Muscle layer of colon (tissue), 2 donors: Measurements from ENCODE around the gene PJA1.

Experiments used
- H3K27ac ChIP-seq: one replicate; pipeline ENCODE4 v1.7.0; 2013; ENCODE audit warnings: low read depth, mild to moderate bottlenecking, low read length, moderate library complexity
- H3K27me3 ChIP-seq, 2 donors: one replicate each; pipeline ENCODE4 v1.7.0; 2013; ENCODE audit warnings: low read length in 2 of 2, mild to moderate bottlenecking in 2 of 2; ENCODE audit not compliant: insufficient read depth in 2 of 2, control insufficient read depth in 1 of 2
- H3K36me3 ChIP-seq: one replicate; pipeline ENCODE4 v1.7.0; 2013; ENCODE audit warnings: mild to moderate bottlenecking, low read length; ENCODE audit not compliant: insufficient read depth
- H3K4me1 ChIP-seq: one replicate; pipeline ENCODE4 v1.7.0; 2013; ENCODE audit warnings: mild to moderate bottlenecking, low read length; ENCODE audit not compliant: insufficient read depth
- H3K4me3 ChIP-seq, 2 donors: one replicate each; pipeline ENCODE4 v1.7.0; 2013; ENCODE audit warnings: low read length in 2 of 2, low read depth in 1 of 2, mild to moderate bottlenecking in 1 of 2, moderate library complexity in 1 of 2
- H3K9ac ChIP-seq: one replicate; pipeline ENCODE4 v1.7.0; 2013; ENCODE audit warnings: low read length
- H3K9me3 ChIP-seq: one replicate; pipeline ENCODE4 v1.7.0; 2013; ENCODE audit warnings: mild to moderate bottlenecking, low read length
- donor health status: abdominal sarcoma.
- donor health status: Adenocarcinoma of cecum.

Gene PJA1

GRCh38 chrX:69189576-69190371 lies 24.5 kb upstream of the PJA1 start:
- Histone ChIP-seq H3K9ac (no peak overlapping the region), H3K27me3 (peaks cover 0 to 4% of the 10 kb centered on the region in 2 donors), H3K36me3 (no peaks in the 10 kb centered on the region), H3K4me1 (no peaks in the 10 kb centered on the region), H3K9me3 (no peaks in the 10 kb centered on the region), H3K27ac (no peak overlapping the region), H3K4me3 (no peak overlapping the region)

- Histone ChIP-seq H3K36me3 (no peaks in the 10 kb centered on the region), H3K27me3 (no peaks in the 10 kb centered on the region), H3K4me3 (no peak overlapping the region), H3K27ac (no peak overlapping the region), H3K4me1 (no peaks in the 10 kb centered on the region), H3K9me3 (no peaks in the 10 kb centered on the region), H3K9ac (no peak overlapping the region)
Observed at GRCh38 chrX:69186651-69187050, 21.4 kb upstream of the PJA1 start.

GRCh38 chrX:69185886-69186285 lies 20.6 kb upstream of the PJA1 start:
- H3K4me3 ChIP-seq: no peak overlapping the region
- no peak overlapping the region for H3K27ac ChIP-seq
- H3K9me3 ChIP-seq: no peaks in the 10 kb centered on the region
- no peaks in the 10 kb centered on the region for H3K27me3 ChIP-seq
- H3K9ac ChIP-seq: no peak overlapping the region
- no peaks in the 10 kb centered on the region for H3K36me3 ChIP-seq
- H3K4me1 ChIP-seq: no peaks in the 10 kb centered on the region

GRCh38 chrX:69185141-69185540 lies 19.9 kb upstream of the PJA1 start:
- Histone ChIP-seq H3K27me3 (peaks cover 0 to 2% of the 10 kb centered on the region in 2 donors), H3K36me3 (no peaks in the 10 kb centered on the region), H3K9me3 (no peaks in the 10 kb centered on the region), H3K4me1 (no peaks in the 10 kb centered on the region), H3K4me3 (no peak overlapping the region), H3K27ac (no peak overlapping the region), H3K9ac (no peak overlapping the region)

- no peak overlapping the region for H3K27ac ChIP-seq
- H3K36me3 ChIP-seq: no peaks in the 10 kb centered on the region
- H3K27me3 ChIP-seq: peaks cover 0 to 13% of the 10 kb centered on the region in 2 donors
- no peak overlapping the region for H3K9ac ChIP-seq
- H3K4me1 ChIP-seq: no peaks in the 10 kb centered on the region
- no peaks in the 10 kb centered on the region for H3K9me3 ChIP-seq
- no peak overlapping the region for H3K4me3 ChIP-seq
Observed at GRCh38 chrX:69182818-69183380, 17.6 kb upstream of the PJA1 start.

- no peaks in the 10 kb centered on the region for H3K9me3 ChIP-seq
- no peaks in the 10 kb centered on the region for H3K4me1 ChIP-seq
- no peak overlapping the region for H3K4me3 ChIP-seq
- no peak overlapping the region for H3K9ac ChIP-seq
- H3K36me3 ChIP-seq: no peaks in the 10 kb centered on the region
- no peak overlapping the region for H3K27ac ChIP-seq
- peaks cover 0 to 13% of the 10 kb centered on the region in 2 donors for H3K27me3 ChIP-seq
Observed at GRCh38 chrX:69179380-69179911, 14.2 kb upstream of the PJA1 start.

- Histone ChIP-seq H3K9ac (no peak overlapping the region), H3K9me3 (no peaks in the 10 kb centered on the region), H3K27ac (no peak overlapping the region), H3K27me3 (peaks cover 0 to 17% of the 10 kb centered on the region in 2 donors), H3K4me1 (no peaks in the 10 kb centered on the region), H3K4me3 (no peak overlapping the region), H3K36me3 (no peaks in the 10 kb centered on the region)
Observed at GRCh38 chrX:69178592-69178991, 13.3 kb upstream of the PJA1 start.

- no peak overlapping the region for H3K27ac ChIP-seq
- H3K9ac ChIP-seq: no peak overlapping the region
- H3K4me3 ChIP-seq: no peak overlapping the region
- H3K9me3 ChIP-seq: no peaks in the 10 kb centered on the region
- no peaks in the 10 kb centered on the region for H3K4me1 ChIP-seq
- H3K36me3 ChIP-seq: no peaks in the 10 kb centered on the region
- peaks cover 0 to 17% of the 10 kb centered on the region in 2 donors for H3K27me3 ChIP-seq
Observed at GRCh38 chrX:69177511-69178162, 12.4 kb upstream of the PJA1 start.

- no peaks in the 10 kb centered on the region for H3K9me3 ChIP-seq
- no peak overlapping the region for H3K27ac ChIP-seq
- H3K4me3 ChIP-seq: no peak overlapping the region
- no peaks in the 10 kb centered on the region for H3K4me1 ChIP-seq
- no peaks in the 10 kb centered on the region for H3K36me3 ChIP-seq
- H3K9ac ChIP-seq: no peak overlapping the region
- H3K27me3 ChIP-seq: peaks cover 0 to 17% of the 10 kb centered on the region in 2 donors
Observed at GRCh38 chrX:69176053-69176452, 10.8 kb upstream of the PJA1 start.

GRCh38 chrX:69173906-69174305 lies 8.7 kb upstream of the PJA1 start:
- Histone ChIP-seq H3K27me3 (peaks cover 0 to 3% of the 10 kb centered on the region in 2 donors), H3K4me1 (no peaks in the 10 kb centered on the region), H3K36me3 (no peaks in the 10 kb centered on the region), H3K9me3 (no peaks in the 10 kb centered on the region), H3K4me3 (no peak overlapping the region), H3K27ac (no peak overlapping the region), H3K9ac (no peak overlapping the region)

- H3K4me1 ChIP-seq: no peaks in the 10 kb centered on the region
- H3K9ac ChIP-seq: no peak overlapping the region
- no peak overlapping the region for H3K27ac ChIP-seq
- H3K4me3 ChIP-seq: no peak overlapping the region
- H3K36me3 ChIP-seq: no peaks in the 10 kb centered on the region
- H3K27me3 ChIP-seq: peaks cover 0 to 3% of the 10 kb centered on the region in 2 donors
- H3K9me3 ChIP-seq: no peaks in the 10 kb centered on the region
Observed at GRCh38 chrX:69172937-69173336, 7.7 kb upstream of the PJA1 start.
